OCI-LY3 (cell line): ENCODE measurements around the gene BAIAP2.

Source experiments
- H2AFZ ChIP-seq: fragments of 200-600, 300-600 bp; shearing (Covaris generic); 2 replicates; pipeline ENCODE4 v1.6.0; 2014; ENCODE audit warnings: antibody characterized with exemption, low read depth, low read length
- H3K27ac ChIP-seq: fragments of 200-600, 300-600 bp; sonication (generic); 2 replicates; pipeline ENCODE4 v1.5.1; 2014; ENCODE audit warnings: mild to moderate bottlenecking, low read length, moderate library complexity, mixed read lengths
- H3K27me3 ChIP-seq: fragments of 200-600, 300-600 bp; sonication (generic); 2 replicates; pipeline ENCODE4 v1.6.1; 2014; ENCODE audit warnings: low read depth, low read length, mixed read lengths
- H3K36me3 ChIP-seq: fragments of 200-600, 300-600 bp; sonication (generic); replicated peaks from 2 replicates; pipeline ENCODE3; 2014; ENCODE audit warnings: low read depth, low read length, mixed read lengths
- H3K4me1 ChIP-seq: fragments of 300-600, 200-600 bp; sonication (generic); 2 replicates; pipeline ENCODE4 v1.6.1; 2014; ENCODE audit warnings: low read length, mixed read lengths
- H3K4me2 ChIP-seq: fragments of 200-600, 300-600 bp; sonication (generic); 2 replicates; pipeline ENCODE4 v1.6.1; 2014; ENCODE audit warnings: low read length, mixed read lengths
- H3K4me3 ChIP-seq: fragments of 300-600, 200-600 bp; sonication (generic); 2 replicates; pipeline ENCODE4 v1.5.1; 2014; ENCODE audit warnings: antibody characterized with exemption, mild to moderate bottlenecking, low read length, moderate library complexity
- H3K79me2 ChIP-seq: fragments of 300-600, 200-600 bp; shearing (Covaris generic); 2 replicates; pipeline ENCODE4 v1.6.1; 2014; ENCODE audit warnings: mild to moderate bottlenecking, low read length, mixed read lengths
- H3K9ac ChIP-seq: fragments of 300-600, 200-600 bp; shearing (Covaris generic); 2 replicates; pipeline ENCODE4 v1.6.0; 2014; ENCODE audit warnings: mild to moderate bottlenecking, low read length, moderate library complexity
- H3K9me3 ChIP-seq: fragments of 200-600, 300-600 bp; shearing (Covaris generic); 2 replicates; pipeline ENCODE4 v1.6.1; 2014; ENCODE audit warnings: low read length, mixed read lengths; ENCODE audit not compliant: insufficient read depth
- H4K20me1 ChIP-seq: fragments of 200-600, 300-600 bp; sonication (generic); 2 replicates; pipeline ENCODE4 v1.6.1; 2016; ENCODE audit warnings: low read length, mixed read lengths; ENCODE audit not compliant: insufficient read depth
- CTCF ChIP-seq: fragments of 200-600, 300-600 bp; sonication (generic); IDR thresholded peaks from 2 replicates; pipeline ENCODE4 v1.5.1; 2014; ENCODE audit warnings: antibody characterized with exemption, low read length, low read depth
- EZH2phosphoT487 ChIP-seq: fragments of 200-600 bp; shearing (Covaris generic); IDR thresholded peaks from 2 replicates; pipeline ENCODE4 v1.6.1; 2018; ENCODE audit warnings: antibody characterized with exemption, mixed run types, low read depth

The BAIAP2 gene

GRCh38 chr17:81066771-81067315 lies 31.9 kb downstream of the BAIAP2 start:
- Histone ChIP-seq H3K79me2 (no peaks in the 10 kb centered on the region), H3K4me3 (no peak overlapping the region), H4K20me1 (no peaks in the 10 kb centered on the region), H3K9ac (no peak overlapping the region), H2AFZ (no peak overlapping the region), H3K4me1 (no peaks in the 10 kb centered on the region), H3K9me3 (no peaks in the 10 kb centered on the region), H3K36me3 (no peaks in the 10 kb centered on the region), H3K27me3 (no peaks in the 10 kb centered on the region), H3K27ac (no peak overlapping the region), H3K4me2 (no peak overlapping the region)
- TF ChIP-seq EZH2phosphoT487 (no peak), CTCF (no peak)

- Histone ChIP-seq H3K9ac (no peak overlapping the region), H3K4me1 (no peaks in the 10 kb centered on the region), H2AFZ (no peak overlapping the region), H3K27me3 (no peaks in the 10 kb centered on the region), H3K9me3 (no peaks in the 10 kb centered on the region), H4K20me1 (no peaks in the 10 kb centered on the region), H3K4me2 (no peak overlapping the region), H3K79me2 (no peaks in the 10 kb centered on the region), H3K4me3 (no peak overlapping the region), H3K36me3 (no peaks in the 10 kb centered on the region), H3K27ac (no peak overlapping the region)
- TF ChIP-seq EZH2phosphoT487 (no peak), CTCF (no peak)
These were observed 32.5 kb downstream of the BAIAP2 start for GRCh38 chr17:81067391-81067811.

- H3K36me3 ChIP-seq, result no peaks in the 10 kb centered on the region
- no peak overlapping the region for H2AFZ ChIP-seq
- no peak overlapping the region for H3K4me2 ChIP-seq
- no peaks in the 10 kb centered on the region for H4K20me1 ChIP-seq
- H3K9ac ChIP-seq, result no peak overlapping the region
- H3K9me3 ChIP-seq, result no peaks in the 10 kb centered on the region
- H3K79me2 ChIP-seq, result no peaks in the 10 kb centered on the region
- no peak overlapping the region for H3K27ac ChIP-seq
- no peak for TF ChIP-seq CTCF
- TF ChIP-seq EZH2phosphoT487, result no peak
- no peaks in the 10 kb centered on the region for H3K27me3 ChIP-seq
- H3K4me3 ChIP-seq, result no peak overlapping the region
- no peaks in the 10 kb centered on the region for H3K4me1 ChIP-seq
These were observed 33.6 kb downstream of the BAIAP2 start for GRCh38 chr17:81068411-81069134.

GRCh38 chr17:81069135-81069645 lies 34.2 kb downstream of the BAIAP2 start:
- H3K36me3 ChIP-seq, result no peaks in the 10 kb centered on the region
- no peak overlapping the region for H3K27ac ChIP-seq
- no peaks in the 10 kb centered on the region for H3K4me1 ChIP-seq
- no peaks in the 10 kb centered on the region for H4K20me1 ChIP-seq
- no peaks in the 10 kb centered on the region for H3K27me3 ChIP-seq
- no peak for TF ChIP-seq EZH2phosphoT487
- TF ChIP-seq CTCF, result no peak
- no peaks in the 10 kb centered on the region for H3K79me2 ChIP-seq
- no peak overlapping the region for H3K4me3 ChIP-seq
- no peak overlapping the region for H3K4me2 ChIP-seq
- no peaks in the 10 kb centered on the region for H3K9me3 ChIP-seq
- H2AFZ ChIP-seq, result no peak overlapping the region
- H3K9ac ChIP-seq, result no peak overlapping the region
